ENCODE data around the gene RNH1. TPM values are rescaled to one million over a fixed set of nuclear protein-coding genes. Genes with fewer than 3 reads are reported as not detected.

Gene RNH1
- total RNA-seq, 1 experiment from 2014 or later, result 147 TPM

- no peak for DNase-seq (ENCODE audit: low read depth)
These were observed 30.8 kb upstream of the RNH1 start for GRCh38 chr11:537622-538430.

GRCh38 chr11:536841-537621 lies 30.0 kb upstream of the RNH1 start, which contains the start of gene LRRC56:
Gene LRRC56, plus strand, starts transcription at chr11:537527. Its CDS starts 3,158 bp downstream, at chr11:540685.
- peak; percentile 79 for DNase-seq (ENCODE audit: low read depth)

- DNase-seq (ENCODE audit: low read depth), result peak; percentile 89
These were observed 28.7 kb upstream of the RNH1 start, which contains the start of gene HRAS for GRCh38 chr11:535519-536454. Gene HRAS, minus strand, starts transcription at chr11:535576.

GRCh38 chr11:535210-535518 lies 28.1 kb upstream of the RNH1 start:
- DNase-seq (ENCODE audit: low read depth), result no peak

GRCh38 chr11:534396-535209 lies 27.6 kb upstream of the RNH1 start:
- DNase-seq (ENCODE audit: low read depth), result peak; percentile 14

GRCh38 chr11:533586-534395 lies 26.7 kb upstream of the RNH1 start:
- DNase-seq (ENCODE audit: low read depth), result no peak

GRCh38 chr11:532986-533585 lies 26.0 kb upstream of the RNH1 start:
- DNase-seq (ENCODE audit: low read depth), result no peak

- no peak for DNase-seq (ENCODE audit: low read depth)
These were observed 25.5 kb upstream of the RNH1 start for GRCh38 chr11:532527-532985.

- DNase-seq (ENCODE audit: low read depth), result no peak
These were observed 25.0 kb upstream of the RNH1 start for GRCh38 chr11:531919-532526.

GRCh38 chr11:530960-531831 lies 24.2 kb upstream of the RNH1 start:
- no peak for DNase-seq (ENCODE audit: low read depth)

- no peak for DNase-seq (ENCODE audit: low read depth)
These were observed 22.8 kb upstream of the RNH1 start for GRCh38 chr11:529728-530411.

GRCh38 chr11:528815-529727 lies 22.0 kb upstream of the RNH1 start:
- DNase-seq (ENCODE audit: low read depth), result no peak

GRCh38 chr11:528166-528814 lies 21.2 kb upstream of the RNH1 start:
- DNase-seq (ENCODE audit: low read depth), result no peak

- DNase-seq (ENCODE audit: low read depth), result no peak
These were observed 19.1 kb upstream of the RNH1 start for GRCh38 chr11:526192-526591.

GRCh38 chr11:521177-521688 lies 14.2 kb upstream of the RNH1 start:
- DNase-seq (ENCODE audit: low read depth), result peak; percentile 61
